Mucosa of descending colon (tissue), 3 donors: ENCODE data around the gene TRIM37. TPM values are rescaled to one million over a fixed set of nuclear protein-coding genes. Genes with fewer than 3 reads are reported as not detected.
A peak's percentile ranks its signal among the peaks of the same experiment; 100 is the strongest.

Experiments used
- ATAC-seq: fragments of 200-7000 bp; cut with Tn5 transposase; one replicate; pipeline ENCODE4 v1.9.1; 2020; ENCODE audit warnings: mild to moderate bottlenecking, moderate library complexity
- DNase-seq, 3 donors: peaks; one replicate each; pipeline ENCODE4 v3.0.0-alpha.2; 2020
- H3K36me3 ChIP-seq: fragments of 200-600 bp; one replicate; pipeline ENCODE4 v1.8.0; 2021; ENCODE audit warnings: low read depth, mild to moderate bottlenecking
- H3K4me1 ChIP-seq: fragments of 200-600 bp; one replicate; pipeline ENCODE4 v1.8.0; 2021; ENCODE audit warnings: low read depth, mild to moderate bottlenecking
- H3K4me3 ChIP-seq: fragments of 200-600 bp; one replicate; pipeline ENCODE4 v1.8.0; 2021; ENCODE audit warnings: mild to moderate bottlenecking
- H3K9me3 ChIP-seq: fragments of 200-600 bp; one replicate; pipeline ENCODE4 v1.8.0; 2021; ENCODE audit warnings: mild to moderate bottlenecking
- CTCF ChIP-seq: fragments of 200-600 bp; IDR thresholded peaks from one replicate; pipeline ENCODE4 v1.8.0; 2022; ENCODE audit warnings: antibody characterized with exemption, mild to moderate bottlenecking
- intact Hi-C, 2 donors: fragments of 100-400 bp; cut with DNase I in 1 of 2; cut with micrococcal nuclease in 1 of 2; formaldehyde crosslinking; loops; one replicate each; pipeline versions ENCODE4 v1.11.0 to v1.11.1; 2022; cut with DNase I, micrococcal nuclease
- total RNA-seq, 3 donors: library from RNA; stranded (reverse); fragmentation: NEBNext Ultra II Directional in 2 of 3; extraction: Animal tissue kit (Norgen Biotek cat#: 25700) in 2 of 3; gene quantifications; one replicate each; pipeline versions ENCODE4 v1.2.1 to v1.2.4, GENCODE V29; 2021 to 2023
- donor health status: DM: no; HTN: no; CAD: no; lungs with moderate emphysema.
- donor health status: DM: no; HTN: no; CAD: no.
- donor health status: DM: no; HTN: yes; CAD: no.

The TRIM37 gene
- total RNA-seq, 3 donors from 2014 or later = 11.4 to 24.6 (median 14.5) TPM

GRCh38 chr17:59004338-59005111 lies 102.2 kb downstream of the TRIM37 start:
- intact Hi-C loops = loop anchor here (5.0 to 10.0 kb wide), 2 partner anchors 290 to 292 kb away; no protein-coding TSS in a partner anchor
- no peaks in the 10 kb centered on the region for H3K36me3 ChIP-seq
- TF ChIP-seq CTCF = peak; percentile 88
- peak in 2 of 3 donors; percentile 39 to 82 for DNase-seq
- peaks cover 3% of the 10 kb centered on the region for H3K4me1 ChIP-seq
- H3K9me3 ChIP-seq = no peaks in the 10 kb centered on the region
- ATAC-seq = peak; percentile 85
- H3K4me3 ChIP-seq = no peak overlapping the region

- peaks cover 3% of the 10 kb centered on the region for H3K4me1 ChIP-seq
- no peak for TF ChIP-seq CTCF
- intact Hi-C loops = loop anchor here in 1 of 2 donors (10.0 kb wide), 1 partner anchor 289 kb away; no protein-coding TSS in a partner anchor
- DNase-seq (no peak), ATAC-seq (no peak)
- H3K4me3 ChIP-seq = no peak overlapping the region
- no peaks in the 10 kb centered on the region for H3K9me3 ChIP-seq
- H3K36me3 ChIP-seq = no peaks in the 10 kb centered on the region
Observed at GRCh38 chr17:59003860-59004259, 102.8 kb downstream of the TRIM37 start.

- no peak for TF ChIP-seq CTCF
- no peak overlapping the region for H3K4me3 ChIP-seq
- H3K4me1 ChIP-seq = peaks cover 3% of the 10 kb centered on the region
- intact Hi-C loops = loop anchor here in 1 of 2 donors (10.0 kb wide), 1 partner anchor 288 kb away; no protein-coding TSS in a partner anchor
- ATAC-seq (no peak), DNase-seq (no peak)
- no peaks in the 10 kb centered on the region for H3K9me3 ChIP-seq
- H3K36me3 ChIP-seq = no peaks in the 10 kb centered on the region
Observed at GRCh38 chr17:59002848-59003247, 103.8 kb downstream of the TRIM37 start.

GRCh38 chr17:59002126-59002525 lies 104.6 kb downstream of the TRIM37 start:
- no peak for TF ChIP-seq CTCF
- H3K4me1 ChIP-seq = peaks cover 3% of the 10 kb centered on the region
- intact Hi-C loops = loop anchor here in 1 of 2 donors (10.0 kb wide), 1 partner anchor 287 kb away; no protein-coding TSS in a partner anchor
- DNase-seq (no peak), ATAC-seq (no peak)
- no peaks in the 10 kb centered on the region for H3K9me3 ChIP-seq
- no peaks in the 10 kb centered on the region for H3K36me3 ChIP-seq
- H3K4me3 ChIP-seq = no peak overlapping the region

GRCh38 chr17:59001158-59001814 lies 105.4 kb downstream of the TRIM37 start:
- ATAC-seq (peak; percentile 84), DNase-seq (peak in 2 of 3 donors; percentile 36 to 52)
- intact Hi-C loops = loop anchor here in 1 of 2 donors (10.0 kb wide), 1 partner anchor 286 kb away; no protein-coding TSS in a partner anchor
- H3K36me3 ChIP-seq = no peaks in the 10 kb centered on the region
- peaks cover 3% of the 10 kb centered on the region for H3K4me1 ChIP-seq
- no peak for TF ChIP-seq CTCF
- no peaks in the 10 kb centered on the region for H3K9me3 ChIP-seq
- no peak overlapping the region for H3K4me3 ChIP-seq
